Dermis blood vessel endothelial cell (primary cell): Measurements from ENCODE around the gene UGT3A2. TPM values are rescaled to one million over a fixed set of nuclear protein-coding genes. Genes with fewer than 3 reads are reported as not detected.

ENCODE experiments used
- DNase-seq: peaks from one replicate; pipeline ENCODE4 v3.0.0; 2010
- total RNA-seq: library from RNA; depleted of rRNA; stranded (reverse); fragments of >200 nt; gene quantifications from 2 replicates; pipeline ENCODE4 v1.2.3, GENCODE V29; 2014

Gene UGT3A2
- total RNA-seq, 1 donor from 2014 or later = not detected

- no peak for DNase-seq
Measured at GRCh38 chr5:36001032-36001431, 65.7 kb downstream of the UGT3A2 start.

GRCh38 chr5:35999547-35999946 is 67.1 kb downstream of the UGT3A2 start:
- no peak for DNase-seq

GRCh38 chr5:35996076-35996475 is 70.6 kb downstream of the UGT3A2 start:
- DNase-seq = no peak

GRCh38 chr5:35990941-35991611 is 75.6 kb downstream of the UGT3A2 start, which contains the start of gene UGT3A1:
Gene UGT3A1, minus strand, starts transcription at chr5:35991390. Its CDS starts 150 bp downstream, at chr5:35991240.
- DNase-seq = no peak

GRCh38 chr5:35990520-35990919 is 76.2 kb downstream of the UGT3A2 start:
- DNase-seq = no peak

GRCh38 chr5:35988529-35988928 is 78.2 kb downstream of the UGT3A2 start:
- no peak for DNase-seq

- DNase-seq = no peak
Measured at GRCh38 chr5:35987776-35988175, 78.9 kb downstream of the UGT3A2 start.

Other genes with a start within 250 kb of the UGT3A2 start
- gene IL7R, start 210.0 kb downstream of the UGT3A2 start, total RNA-seq = 0.51 and 2.2 TPM in 2 replicates
- gene CAPSL, start 128.3 kb downstream of the UGT3A2 start, total RNA-seq = not detected in 2 replicates
- gene UGT3A1, start 75.5 kb downstream of the UGT3A2 start, total RNA-seq = not detected in 2 replicates
- 8.8 and 13.1 TPM in 2 replicates for gene LMBRD2, start 85.0 kb upstream of the UGT3A2 start, total RNA-seq
- gene SKP2, start 85.2 kb upstream of the UGT3A2 start, total RNA-seq = 32.3 and 51.9 TPM in 2 replicates
- 16.3 and 22.5 TPM in 2 replicates for gene NADK2, start 175.0 kb upstream of the UGT3A2 start, total RNA-seq
- gene RANBP3L, start 235.0 kb upstream of the UGT3A2 start, total RNA-seq = under 0.01 TPM in 1 of 2 replicates, not detected in the other